GM19238 (cell line): Measurements from ENCODE around the gene COMMD7.
"Not testable (repeated sequence)": the region's sequence is repeated elsewhere in the genome, so short reads cannot be mapped to it uniquely, and the experiment has no call there.

Experiments used
- DNase-seq: peaks from one replicate; pipeline ENCODE4 v3.0.0; 2011; ENCODE audit warnings: low spot score; ENCODE audit not compliant: insufficient read length

Gene COMMD7

GRCh38 chr20:32729334-32729733, 13.9 kb downstream of the COMMD7 start:
- DNase-seq = not testable (repeated sequence)

- DNase-seq = not testable (repeated sequence)
These were observed 14.8 kb downstream of the COMMD7 start for GRCh38 chr20:32728435-32728834.

- no peak for DNase-seq
These were observed 15.6 kb downstream of the COMMD7 start for GRCh38 chr20:32727683-32728082.

DNA sequence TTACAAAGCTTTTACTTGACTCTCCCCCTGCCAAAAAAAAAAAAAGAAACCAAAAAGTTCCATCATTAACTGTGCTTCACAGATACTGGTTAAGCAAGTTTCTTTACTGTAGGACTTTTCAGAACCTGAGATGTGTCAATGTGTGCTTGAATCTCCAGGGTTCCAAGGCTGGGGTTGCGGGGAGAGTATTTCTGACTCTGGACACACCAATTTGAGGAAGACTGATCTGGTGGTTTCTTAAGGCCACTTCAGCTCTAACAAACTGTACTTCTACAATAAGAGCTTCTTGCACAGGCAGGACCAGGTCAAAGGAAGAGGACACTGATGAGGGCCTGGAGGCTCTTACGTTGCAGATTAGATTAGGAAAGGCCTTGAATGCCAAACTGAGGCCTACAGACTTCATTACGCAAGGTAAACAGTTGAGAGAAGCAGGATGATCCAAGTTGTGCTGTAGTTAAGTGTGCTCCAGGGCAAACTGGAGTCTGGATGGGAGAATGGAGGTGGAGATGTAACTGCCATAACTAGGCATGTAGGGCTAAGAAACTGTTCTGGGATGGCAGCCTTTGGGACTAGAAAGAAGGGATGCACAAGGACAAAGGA, 24.4 kb downstream of the COMMD7 start:
- no peak for DNase-seq

GRCh38 chr20:32711346-32711745, 31.9 kb downstream of the COMMD7 start:
- DNase-seq = no peak

DNA sequence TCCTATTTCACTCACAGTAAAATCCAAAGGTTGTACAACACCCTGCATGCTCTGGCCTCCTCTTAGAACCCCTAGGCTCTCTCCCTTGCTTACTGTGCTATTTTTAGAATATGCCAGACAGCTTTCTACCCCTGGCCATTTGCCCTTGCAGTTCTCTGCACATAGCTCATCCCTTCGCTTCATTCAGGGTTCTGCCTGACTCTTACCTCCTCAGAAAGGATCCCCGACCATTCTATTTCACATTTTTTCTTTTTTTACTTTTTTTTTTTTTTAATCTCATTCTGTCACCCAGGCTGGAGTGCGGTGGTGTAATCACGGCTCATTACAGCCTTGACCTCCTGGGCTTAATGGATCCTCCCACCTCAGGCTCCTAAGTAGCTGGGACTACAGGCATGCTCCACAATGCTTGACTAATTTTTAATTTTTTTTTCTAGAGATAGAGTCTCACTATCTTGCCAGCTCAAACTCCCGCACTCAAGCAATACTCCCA, 33.6 kb downstream of the COMMD7 start:
- no peak for DNase-seq

- not testable (repeated sequence) for DNase-seq
These were observed 34.1 kb downstream of the COMMD7 start for GRCh38 chr20:32709029-32709631.

- no peak for DNase-seq
These were observed 35.3 kb downstream of the COMMD7 start for GRCh38 chr20:32707691-32708581.

DNA sequence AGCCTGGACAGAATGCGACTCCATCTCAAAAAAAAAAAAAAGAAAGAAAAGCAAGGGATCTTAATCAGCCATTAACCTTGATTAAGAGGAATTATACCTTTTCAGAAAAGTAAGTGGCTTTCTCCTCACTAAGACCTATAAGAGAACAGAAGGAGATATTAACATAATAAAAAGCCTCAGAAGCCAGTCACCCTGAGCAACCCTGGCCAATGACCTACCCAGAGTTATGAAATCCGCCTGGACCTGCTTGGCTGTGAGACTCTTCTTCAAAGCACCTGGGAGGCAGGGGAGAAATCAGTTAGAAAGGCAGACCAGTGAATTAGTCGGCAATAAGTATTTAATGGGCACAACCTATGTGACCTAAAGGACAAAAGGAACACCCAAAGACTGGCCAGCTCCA, 36.8 kb downstream of the COMMD7 start:
- DNase-seq = no peak

DNA sequence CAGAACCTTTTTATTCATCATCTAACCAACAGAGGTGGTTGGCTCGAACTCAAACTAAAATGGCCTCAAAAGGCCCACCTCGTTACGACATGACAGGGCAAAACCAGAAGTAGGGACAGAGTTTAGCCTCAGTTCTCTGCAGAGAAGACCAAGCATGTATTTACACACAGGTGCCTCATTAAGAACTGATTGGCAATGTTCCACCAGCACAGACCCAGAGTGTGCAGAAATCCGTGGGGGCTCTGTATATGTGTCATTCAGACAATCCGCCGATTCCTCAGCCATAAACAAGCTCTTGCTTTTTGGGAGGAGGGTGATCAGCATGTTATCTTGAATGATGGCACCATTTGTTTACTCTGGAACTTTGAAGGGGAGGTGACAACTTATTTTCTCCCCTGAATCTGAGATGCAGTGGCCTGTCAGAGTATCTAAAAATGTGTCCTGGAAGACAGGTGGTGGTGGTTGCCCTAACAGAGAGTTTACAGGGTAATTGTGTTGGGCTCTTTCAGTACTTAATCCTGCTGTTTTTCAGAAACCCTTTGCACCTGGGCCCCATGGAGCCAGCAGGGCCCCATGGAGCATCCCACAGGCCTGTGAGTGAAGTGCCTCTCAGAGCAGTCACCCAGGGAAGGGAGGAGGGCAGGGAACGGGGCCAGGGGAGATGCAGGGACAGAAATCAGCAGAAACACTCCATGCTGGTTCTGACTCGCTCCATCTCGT, 40.4 kb downstream of the COMMD7 start:
- no peak for DNase-seq

DNA sequence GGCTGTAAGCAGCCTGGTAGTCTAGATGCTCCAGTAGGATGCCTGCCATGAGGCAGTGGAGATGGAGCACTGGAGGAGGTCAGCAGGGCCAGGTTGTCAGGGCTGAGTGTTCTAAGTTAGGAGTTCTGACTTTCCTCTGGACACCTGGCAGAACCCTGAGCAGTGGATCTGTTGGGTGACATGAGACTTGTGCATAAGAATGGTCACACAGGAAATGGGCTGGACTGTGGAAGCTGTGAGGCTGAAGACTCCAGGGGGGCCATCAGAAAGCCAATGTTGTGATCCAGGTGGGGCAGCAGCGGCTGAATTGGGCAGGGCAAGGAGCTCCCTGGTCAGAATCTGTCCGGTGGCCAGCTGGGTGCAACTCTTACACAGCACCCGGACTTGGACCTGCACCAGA, 45.7 kb downstream of the COMMD7 start:
- DNase-seq = no peak

- no peak for DNase-seq
These were observed 48.2 kb downstream of the COMMD7 start for GRCh38 chr20:32695089-32695488.

- DNase-seq = not testable (repeated sequence)
These were observed 54.3 kb downstream of the COMMD7 start for GRCh38 chr20:32688966-32689365.

DNA sequence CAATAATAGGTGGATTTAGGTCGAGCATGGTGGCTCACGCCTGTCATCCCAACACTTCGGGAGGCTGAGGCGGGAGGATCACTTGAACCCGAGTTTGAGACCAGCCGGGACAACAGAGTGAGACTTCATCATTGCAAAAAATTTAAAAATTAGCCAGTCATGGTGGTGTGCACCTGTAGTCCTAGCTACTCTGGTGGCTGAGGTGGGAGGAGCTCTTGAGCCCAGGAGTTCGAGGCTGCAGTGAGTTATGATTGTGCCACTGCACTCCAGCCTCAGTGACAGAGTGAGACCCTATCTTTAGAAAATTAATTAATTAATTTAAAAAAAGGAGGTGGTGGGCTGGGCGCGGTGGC, 56.1 kb downstream of the COMMD7 start:
- no peak for DNase-seq

DNA sequence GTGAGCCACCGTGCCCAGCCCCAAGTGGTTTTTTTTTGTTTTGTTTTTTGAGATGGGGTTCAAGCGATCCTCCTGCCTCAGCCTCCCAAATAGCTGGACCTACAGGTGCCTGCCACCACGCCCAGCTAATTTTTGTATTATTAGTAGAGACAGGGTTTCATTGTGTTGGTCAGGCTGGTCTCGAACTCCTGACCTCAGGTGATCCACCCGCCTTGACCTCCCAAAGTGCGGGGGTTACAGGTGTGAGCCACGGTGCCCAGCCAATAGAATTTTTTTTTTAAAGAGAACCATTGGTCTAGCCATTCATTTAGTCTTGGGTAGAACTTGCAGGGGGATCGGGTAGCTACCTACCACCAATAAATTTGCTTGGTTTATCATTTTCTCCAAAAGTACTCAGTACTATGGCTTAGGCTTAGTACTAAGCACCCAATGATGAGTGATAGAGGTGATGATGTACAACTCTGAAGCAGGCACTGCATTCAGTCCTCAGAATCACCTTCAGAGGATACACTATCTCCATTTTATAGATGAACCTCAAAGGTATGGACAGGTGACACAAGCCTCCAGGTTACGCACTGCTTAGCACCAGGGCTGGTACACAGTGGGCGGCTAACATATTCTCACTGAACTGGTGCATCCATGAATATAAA, 56.6 kb downstream of the COMMD7 start:
- DNase-seq = no peak

DNA sequence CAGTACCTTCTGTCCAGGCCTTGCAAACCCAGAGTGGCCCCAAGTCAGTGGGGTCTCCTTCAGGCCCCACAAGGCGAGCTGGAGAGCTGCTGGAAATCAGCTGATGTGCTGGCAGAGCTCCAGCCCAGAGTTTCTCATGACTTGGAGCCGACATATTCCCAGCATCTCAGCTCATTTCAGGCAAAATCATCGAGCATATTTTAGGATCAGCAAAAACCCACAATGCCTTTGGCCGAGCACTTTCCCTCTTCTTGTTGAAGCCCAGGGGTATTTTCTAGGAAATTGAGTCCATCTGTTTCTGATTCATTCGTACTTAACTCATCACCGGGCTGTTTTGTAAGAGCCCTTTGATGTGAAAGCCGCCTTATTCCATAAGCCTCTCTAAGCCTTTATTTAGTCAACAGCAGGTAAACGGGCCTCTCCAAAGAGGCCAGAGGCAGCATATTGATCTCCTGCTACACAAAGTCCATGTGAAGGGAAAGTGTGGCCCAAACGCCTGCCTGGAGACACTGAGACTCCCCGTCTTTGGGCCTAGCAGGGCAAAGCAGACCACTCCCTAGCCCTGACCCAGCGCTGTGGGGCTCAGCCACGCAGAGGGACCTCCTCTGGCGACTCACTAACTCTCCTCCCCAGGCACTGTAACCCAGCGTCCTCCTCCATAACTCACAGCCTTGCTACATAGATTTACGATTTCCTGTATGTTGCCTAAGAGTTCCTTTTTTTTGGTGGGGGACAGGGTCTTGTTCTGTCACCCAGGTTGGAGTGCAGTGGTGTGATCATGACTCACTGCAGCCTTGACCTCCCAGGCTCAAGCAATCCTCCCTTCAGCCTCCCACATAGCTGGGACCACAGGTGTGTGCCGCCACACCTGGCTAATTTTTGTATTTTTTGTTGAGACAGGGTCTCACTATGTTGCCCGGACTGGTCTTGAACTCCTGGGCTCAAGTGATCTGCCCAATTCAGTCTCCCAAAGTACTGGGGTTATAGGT, 57.4 kb downstream of the COMMD7 start:
- no peak for DNase-seq

- no peak for DNase-seq
These were observed 60.7 kb downstream of the COMMD7 start for GRCh38 chr20:32682508-32682987.

DNA sequence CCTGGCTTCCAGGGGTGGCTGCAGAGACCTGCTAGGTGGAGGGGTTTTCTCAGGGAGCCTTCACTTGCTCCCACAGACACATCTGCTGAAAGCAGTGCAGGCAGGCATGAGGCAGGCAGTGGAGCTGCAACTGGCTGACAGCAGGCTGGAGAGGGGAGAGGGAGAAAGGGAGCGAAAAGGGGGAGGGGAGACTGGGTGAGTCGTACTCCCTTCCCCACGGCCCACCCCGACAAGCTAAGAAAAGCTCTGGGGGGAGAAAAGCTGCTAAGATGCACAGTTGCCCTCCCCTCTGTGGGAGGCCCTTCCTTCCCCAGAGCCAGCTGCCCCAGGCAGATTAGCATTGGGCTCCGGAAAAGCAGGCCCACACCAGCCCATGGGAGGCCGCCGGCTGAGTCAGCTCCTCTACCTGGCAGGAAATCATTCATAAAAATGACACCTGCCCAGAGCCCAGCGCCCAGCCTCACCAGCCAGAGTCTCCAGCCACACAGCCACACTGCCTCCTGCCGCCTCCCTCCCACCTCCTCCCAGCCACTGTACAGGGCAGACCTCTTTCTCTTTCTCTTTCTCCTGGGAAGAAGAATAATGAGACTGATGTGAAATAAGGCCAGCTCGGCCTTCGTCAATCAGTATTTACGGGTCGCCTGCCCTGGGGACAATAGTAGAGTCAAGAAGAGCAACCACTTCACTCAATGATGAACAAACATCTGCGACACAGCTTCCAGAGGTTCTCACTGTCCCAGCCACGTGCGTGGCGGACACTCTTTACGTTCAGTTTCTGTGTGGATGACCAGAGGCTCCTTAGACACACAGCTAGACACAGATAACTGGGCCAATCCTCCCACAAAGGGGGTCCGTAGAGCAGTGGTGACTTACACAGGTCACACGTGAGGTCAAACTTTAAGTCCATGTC, 61.8 kb downstream of the COMMD7 start:
- DNase-seq = no peak
